HG03066 (cell line): ENCODE data around the gene PITPNC1.
"Not testable (repeated sequence)": the region's sequence is repeated elsewhere in the genome, so short reads cannot be mapped to it uniquely, and the experiment has no call there.

Experiments
- ATAC-seq: cut with Tn5 transposase; IDR thresholded peaks from one replicate; pipeline ENCODE4 v1.9.1; 2021; ENCODE audit warnings: low read depth; ENCODE audit not compliant: unreplicated experiment

The PITPNC1 gene

GRCh38 chr17:67366193-67367157, 10.6 kb upstream of the PITPNC1 start, which contains the start of gene PSMD12:
TSS of gene PSMD12 (minus strand) at chr17:67366577. CDS start at chr17:67366519, 58 bp downstream.
- ATAC-seq = peak; percentile 92

GRCh38 chr17:67369676-67370075, 7.4 kb upstream of the PITPNC1 start:
- no peak for ATAC-seq

GRCh38 chr17:67372751-67373150, 4.3 kb upstream of the PITPNC1 start:
- no peak for ATAC-seq

GRCh38 chr17:67374329-67375053, 2.6 kb upstream of the PITPNC1 start:
- no peak for ATAC-seq

- no peak for ATAC-seq
Measured at GRCh38 chr17:67375054-67375427, 2.0 kb upstream of the PITPNC1 start.

- ATAC-seq = no peak
Measured at GRCh38 chr17:67375716-67376115, 1.4 kb upstream of the PITPNC1 start.

GRCh38 chr17:67376415-67376736, 705 bp upstream of the PITPNC1 start:
- ATAC-seq = no peak

GRCh38 chr17:67377488-67378453, 690 bp downstream of the PITPNC1 start:
- ATAC-seq = peak; percentile 14

GRCh38 chr17:67378454-67379250, 1.6 kb downstream of the PITPNC1 start:
- ATAC-seq = no peak

GRCh38 chr17:67379251-67379630, 2.2 kb downstream of the PITPNC1 start:
- no peak for ATAC-seq

- ATAC-seq = no peak
Measured at GRCh38 chr17:67381929-67382257, 4.8 kb downstream of the PITPNC1 start.

GRCh38 chr17:67385122-67385988, 8.3 kb downstream of the PITPNC1 start:
- ATAC-seq = no peak

- ATAC-seq = no peak
Measured at GRCh38 chr17:67386965-67387551, 10.0 kb downstream of the PITPNC1 start.

- ATAC-seq = not testable (repeated sequence)
Measured at GRCh38 chr17:67388536-67388935, 11.5 kb downstream of the PITPNC1 start.

- no peak for ATAC-seq
Measured at GRCh38 chr17:67388986-67389385, 11.9 kb downstream of the PITPNC1 start.

GRCh38 chr17:67390006-67390645, 13.0 kb downstream of the PITPNC1 start:
- no peak for ATAC-seq

- ATAC-seq = peak; percentile 91
Measured at GRCh38 chr17:67390646-67391361, 13.7 kb downstream of the PITPNC1 start.
